ENCODE measurements around the gene CDH2. TPM values are rescaled to one million over a fixed set of nuclear protein-coding genes. Genes with fewer than 3 reads are reported as not detected.

The CDH2 gene
- total and polyA plus RNA-seq, 2 experiments from 2014 or later: 14.7 to 36.9 TPM

GRCh38 chr18:28151434-28151833 lies 25.5 kb downstream of the CDH2 start:
- no peak overlapping the region for H3K4me3 ChIP-seq
- peaks cover 53% of the 10 kb centered on the region for H3K4me1 ChIP-seq (ENCODE audit: insufficient read depth)
- 0 out of 2 replicates have a peak overlapping the region, but pooled peaks have one; percentile 7 for H3K4me2 ChIP-seq
- no peaks in the 10 kb centered on the region for H3K36me3 ChIP-seq (ENCODE audit: insufficient read depth)
- H3K4me3 Mint-ChIP-seq: no peak overlapping the region
- no peak overlapping the region for H2AFZ ChIP-seq
- no peaks in the 10 kb centered on the region for H3K27me3 ChIP-seq (ENCODE audit: insufficient read depth)
- no peaks in the 10 kb centered on the region; the same call in 1 of the 2 replicates for H4K20me1 ChIP-seq (replicated peaks; ENCODE audit: insufficient read depth)
- no peaks in the 10 kb centered on the region for H3K9me3 Mint-ChIP-seq
- TF ChIP-seq ZNF114 (CRISPR knock-in tag; IDR thresholded peaks at IDR 0.05): no peak
- no peak for TF ChIP-seq NANOG (IDR thresholded peaks at IDR 0.05; ENCODE audit: borderline replicate concordance)
- TF ChIP-seq STAT1 (IDR thresholded peaks at IDR 0.05; ENCODE audit: unreplicated experiment): no peak
- no peak for TF ChIP-seq EZH2phosphoT487 (IDR thresholded peaks at IDR 0.05; ENCODE audit: unreplicated experiment)
- no peak for TF ChIP-seq CREB1 (CRISPR knock-in tag; IDR thresholded peaks at IDR 0.05; ENCODE audit: low read depth)
- no peak for TF ChIP-seq ZNF331 (CRISPR knock-in tag; IDR thresholded peaks at IDR 0.05; ENCODE audit: low read depth)
- no peak for TF ChIP-seq JUNB (IDR thresholded peaks at IDR 0.05; ENCODE audit: unreplicated experiment)
- no peak for TF ChIP-seq POLR2AphosphoS5 (IDR thresholded peaks at IDR 0.05; ENCODE audit: low read depth)
- TF ChIP-seq, protein P1, sequence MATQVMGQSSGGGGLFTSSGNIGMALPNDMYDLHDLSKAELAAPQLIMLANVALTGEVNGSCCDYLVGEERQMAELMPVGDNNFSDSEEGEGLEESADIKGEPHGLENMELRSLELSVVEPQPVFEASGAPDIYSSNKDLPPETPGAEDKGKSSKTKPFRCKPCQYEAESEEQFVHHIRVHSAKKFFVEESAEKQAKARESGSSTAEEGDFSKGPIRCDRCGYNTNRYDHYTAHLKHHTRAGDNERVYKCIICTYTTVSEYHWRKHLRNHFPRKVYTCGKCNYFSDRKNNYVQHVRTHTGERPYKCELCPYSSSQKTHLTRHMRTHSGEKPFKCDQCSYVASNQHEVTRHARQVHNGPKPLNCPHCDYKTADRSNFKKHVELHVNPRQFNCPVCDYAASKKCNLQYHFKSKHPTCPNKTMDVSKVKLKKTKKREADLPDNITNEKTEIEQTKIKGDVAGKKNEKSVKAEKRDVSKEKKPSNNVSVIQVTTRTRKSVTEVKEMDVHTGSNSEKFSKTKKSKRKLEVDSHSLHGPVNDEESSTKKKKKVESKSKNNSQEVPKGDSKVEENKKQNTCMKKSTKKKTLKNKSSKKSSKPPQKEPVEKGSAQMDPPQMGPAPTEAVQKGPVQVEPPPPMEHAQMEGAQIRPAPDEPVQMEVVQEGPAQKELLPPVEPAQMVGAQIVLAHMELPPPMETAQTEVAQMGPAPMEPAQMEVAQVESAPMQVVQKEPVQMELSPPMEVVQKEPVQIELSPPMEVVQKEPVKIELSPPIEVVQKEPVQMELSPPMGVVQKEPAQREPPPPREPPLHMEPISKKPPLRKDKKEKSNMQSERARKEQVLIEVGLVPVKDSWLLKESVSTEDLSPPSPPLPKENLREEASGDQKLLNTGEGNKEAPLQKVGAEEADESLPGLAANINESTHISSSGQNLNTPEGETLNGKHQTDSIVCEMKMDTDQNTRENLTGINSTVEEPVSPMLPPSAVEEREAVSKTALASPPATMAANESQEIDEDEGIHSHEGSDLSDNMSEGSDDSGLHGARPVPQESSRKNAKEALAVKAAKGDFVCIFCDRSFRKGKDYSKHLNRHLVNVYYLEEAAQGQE (IDR thresholded peaks at IDR 0.05; ENCODE audit: unreplicated experiment): no peak
- TF ChIP-seq, protein P2, sequence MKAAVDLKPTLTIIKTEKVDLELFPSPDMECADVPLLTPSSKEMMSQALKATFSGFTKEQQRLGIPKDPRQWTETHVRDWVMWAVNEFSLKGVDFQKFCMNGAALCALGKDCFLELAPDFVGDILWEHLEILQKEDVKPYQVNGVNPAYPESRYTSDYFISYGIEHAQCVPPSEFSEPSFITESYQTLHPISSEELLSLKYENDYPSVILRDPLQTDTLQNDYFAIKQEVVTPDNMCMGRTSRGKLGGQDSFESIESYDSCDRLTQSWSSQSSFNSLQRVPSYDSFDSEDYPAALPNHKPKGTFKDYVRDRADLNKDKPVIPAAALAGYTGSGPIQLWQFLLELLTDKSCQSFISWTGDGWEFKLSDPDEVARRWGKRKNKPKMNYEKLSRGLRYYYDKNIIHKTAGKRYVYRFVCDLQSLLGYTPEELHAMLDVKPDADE (IDR thresholded peaks at IDR 0.05): no peak
- peaks cover 43% of the 10 kb centered on the region for H3K4me1 Mint-ChIP-seq
- H3F3A ChIP-seq (replicated peaks; ENCODE audit: low read depth): no peaks in the 10 kb centered on the region
- H3K27ac Mint-ChIP-seq: no peak overlapping the region
- H3K27ac ChIP-seq (ENCODE audit: low read depth): no peak overlapping the region
- no peak for ATAC-seq
- H3K79me2 ChIP-seq (replicated peaks; ENCODE audit: insufficient read depth): peaks cover 11% of the 10 kb centered on the region; the same call in 1 of the 2 replicates
- H3K36me3 Mint-ChIP-seq (ENCODE audit: low read depth): no peaks in the 10 kb centered on the region
- no peaks in the 10 kb centered on the region for H3K9me2 ChIP-seq (ENCODE audit: insufficient read depth)
- no peak for DNase-seq (ENCODE audit: low spot score)
- no peaks in the 10 kb centered on the region for H3K27me3 Mint-ChIP-seq (ENCODE audit: insufficient read depth, low read depth, poor library complexity)

DNA sequence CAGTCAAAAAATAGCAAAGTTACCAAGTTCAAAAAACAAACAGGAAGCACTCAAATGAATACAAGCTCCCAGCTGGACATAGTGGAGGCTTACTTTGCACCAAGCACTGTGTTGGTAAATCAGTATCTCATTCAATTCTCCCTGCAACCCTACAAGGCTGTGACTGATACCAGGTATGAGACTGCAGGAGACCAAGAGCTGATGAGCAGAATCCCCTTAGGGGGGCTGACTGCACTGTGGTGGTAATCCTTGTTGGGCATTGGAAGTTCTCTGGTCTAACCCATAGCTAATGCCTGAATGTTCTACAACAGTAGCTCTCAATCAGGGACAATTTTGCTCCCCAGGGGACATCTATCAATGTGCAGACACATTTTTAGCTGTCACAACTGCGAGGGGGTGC lies 26.0 kb downstream of the CDH2 start:
- Mint-ChIP-seq H3K9me3 (no peaks in the 10 kb centered on the region), H3K4me1 (peaks cover 46% of the 10 kb centered on the region), H3K36me3 (ENCODE audit: low read depth) (no peaks in the 10 kb centered on the region), H3K27ac (no peak overlapping the region), H3K4me3 (no peak overlapping the region), H3K27me3 (ENCODE audit: insufficient read depth, low read depth, poor library complexity) (no peaks in the 10 kb centered on the region)
- no peak for ATAC-seq
- no peaks in the 10 kb centered on the region for H3F3A ChIP-seq (replicated peaks; ENCODE audit: low read depth)
- H3K27ac ChIP-seq (ENCODE audit: low read depth): no peak overlapping the region
- peaks cover 11% of the 10 kb centered on the region; the same call in 1 of the 2 replicates for H3K79me2 ChIP-seq (replicated peaks; ENCODE audit: insufficient read depth)
- peaks cover 51% of the 10 kb centered on the region for H3K4me1 ChIP-seq (ENCODE audit: insufficient read depth)
- H3K4me2 ChIP-seq: no peak overlapping the region
- H3K4me3 ChIP-seq: no peak overlapping the region
- H3K27me3 ChIP-seq (ENCODE audit: insufficient read depth): no peaks in the 10 kb centered on the region
- H2AFZ ChIP-seq: no peak overlapping the region
- H3K36me3 ChIP-seq (ENCODE audit: insufficient read depth): no peaks in the 10 kb centered on the region
- H4K20me1 ChIP-seq (replicated peaks; ENCODE audit: insufficient read depth): no peaks in the 10 kb centered on the region; the same call in 1 of the 2 replicates
- no peaks in the 10 kb centered on the region for H3K9me2 ChIP-seq (ENCODE audit: insufficient read depth)
- DNase-seq (ENCODE audit: low spot score): no peak
- TF ChIP-seq CREB1 (CRISPR knock-in tag; IDR thresholded peaks at IDR 0.05; ENCODE audit: low read depth) (no peak), EZH2phosphoT487 (IDR thresholded peaks at IDR 0.05; ENCODE audit: unreplicated experiment) (no peak), EZH2 (IDR thresholded peaks at IDR 0.05; ENCODE audit: low read depth, unreplicated experiment) (no peak), JUNB (IDR thresholded peaks at IDR 0.05; ENCODE audit: unreplicated experiment) (no peak), NANOG (IDR thresholded peaks at IDR 0.05; ENCODE audit: borderline replicate concordance) (no peak)
- TF ChIP-seq, protein P3, sequence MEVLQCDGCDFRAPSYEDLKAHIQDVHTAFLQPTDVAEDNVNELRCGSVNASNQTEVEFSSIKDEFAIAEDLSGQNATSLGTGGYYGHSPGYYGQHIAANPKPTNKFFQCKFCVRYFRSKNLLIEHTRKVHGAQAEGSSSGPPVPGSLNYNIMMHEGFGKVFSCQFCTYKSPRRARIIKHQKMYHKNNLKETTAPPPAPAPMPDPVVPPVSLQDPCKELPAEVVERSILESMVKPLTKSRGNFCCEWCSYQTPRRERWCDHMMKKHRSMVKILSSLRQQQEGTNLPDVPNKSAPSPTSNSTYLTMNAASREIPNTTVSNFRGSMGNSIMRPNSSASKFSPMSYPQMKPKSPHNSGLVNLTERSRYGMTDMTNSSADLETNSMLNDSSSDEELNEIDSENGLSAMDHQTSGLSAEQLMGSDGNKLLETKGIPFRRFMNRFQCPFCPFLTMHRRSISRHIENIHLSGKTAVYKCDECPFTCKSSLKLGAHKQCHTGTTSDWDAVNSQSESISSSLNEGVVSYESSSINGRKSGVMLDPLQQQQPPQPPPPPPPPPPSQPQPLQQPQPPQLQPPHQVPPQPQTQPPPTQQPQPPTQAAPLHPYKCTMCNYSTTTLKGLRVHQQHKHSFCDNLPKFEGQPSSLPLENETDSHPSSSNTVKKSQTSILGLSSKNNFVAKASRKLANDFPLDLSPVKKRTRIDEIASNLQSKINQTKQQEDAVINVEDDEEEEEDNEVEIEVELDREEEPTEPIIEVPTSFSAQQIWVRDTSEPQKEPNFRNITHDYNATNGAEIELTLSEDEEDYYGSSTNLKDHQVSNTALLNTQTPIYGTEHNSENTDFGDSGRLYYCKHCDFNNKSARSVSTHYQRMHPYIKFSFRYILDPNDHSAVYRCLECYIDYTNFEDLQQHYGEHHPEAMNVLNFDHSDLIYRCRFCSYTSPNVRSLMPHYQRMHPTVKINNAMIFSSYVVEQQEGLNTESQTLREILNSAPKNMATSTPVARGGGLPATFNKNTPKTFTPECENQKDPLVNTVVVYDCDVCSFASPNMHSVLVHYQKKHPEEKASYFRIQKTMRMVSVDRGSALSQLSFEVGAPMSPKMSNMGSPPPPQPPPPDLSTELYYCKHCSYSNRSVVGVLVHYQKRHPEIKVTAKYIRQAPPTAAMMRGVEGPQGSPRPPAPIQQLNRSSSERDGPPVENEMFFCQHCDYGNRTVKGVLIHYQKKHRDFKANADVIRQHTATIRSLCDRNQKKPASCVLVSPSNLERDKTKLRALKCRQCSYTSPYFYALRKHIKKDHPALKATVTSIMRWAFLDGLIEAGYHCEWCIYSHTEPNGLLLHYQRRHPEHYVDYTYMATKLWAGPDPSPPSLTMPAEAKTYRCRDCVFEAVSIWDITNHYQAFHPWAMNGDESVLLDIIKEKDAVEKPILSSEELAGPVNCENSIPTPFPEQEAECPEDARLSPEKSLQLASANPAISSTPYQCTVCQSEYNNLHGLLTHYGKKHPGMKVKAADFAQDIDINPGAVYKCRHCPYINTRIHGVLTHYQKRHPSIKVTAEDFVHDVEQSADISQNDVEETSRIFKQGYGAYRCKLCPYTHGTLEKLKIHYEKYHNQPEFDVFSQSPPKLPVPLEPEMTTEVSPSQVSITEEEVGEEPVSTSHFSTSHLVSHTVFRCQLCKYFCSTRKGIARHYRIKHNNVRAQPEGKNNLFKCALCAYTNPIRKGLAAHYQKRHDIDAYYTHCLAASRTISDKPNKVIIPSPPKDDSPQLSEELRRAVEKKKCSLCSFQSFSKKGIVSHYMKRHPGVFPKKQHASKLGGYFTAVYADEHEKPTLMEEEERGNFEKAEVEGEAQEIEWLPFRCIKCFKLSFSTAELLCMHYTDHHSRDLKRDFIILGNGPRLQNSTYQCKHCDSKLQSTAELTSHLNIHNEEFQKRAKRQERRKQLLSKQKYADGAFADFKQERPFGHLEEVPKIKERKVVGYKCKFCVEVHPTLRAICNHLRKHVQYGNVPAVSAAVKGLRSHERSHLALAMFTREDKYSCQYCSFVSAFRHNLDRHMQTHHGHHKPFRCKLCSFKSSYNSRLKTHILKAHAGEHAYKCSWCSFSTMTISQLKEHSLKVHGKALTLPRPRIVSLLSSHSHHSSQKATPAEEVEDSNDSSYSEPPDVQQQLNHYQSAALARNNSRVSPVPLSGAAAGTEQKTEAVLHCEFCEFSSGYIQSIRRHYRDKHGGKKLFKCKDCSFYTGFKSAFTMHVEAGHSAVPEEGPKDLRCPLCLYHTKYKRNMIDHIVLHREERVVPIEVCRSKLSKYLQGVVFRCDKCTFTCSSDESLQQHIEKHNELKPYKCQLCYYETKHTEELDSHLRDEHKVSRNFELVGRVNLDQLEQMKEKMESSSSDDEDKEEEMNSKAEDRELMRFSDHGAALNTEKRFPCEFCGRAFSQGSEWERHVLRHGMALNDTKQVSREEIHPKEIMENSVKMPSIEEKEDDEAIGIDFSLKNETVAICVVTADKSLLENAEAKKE (CRISPR knock-in tag; IDR thresholded peaks at IDR 0.05): no peak
